Measurements from ENCODE around the gene LRP1B. TPM values are rescaled to one million over a fixed set of nuclear protein-coding genes. Genes with fewer than 3 reads are reported as not detected.

Gene LRP1B
- total and polyA plus RNA-seq, 4 donors = 0.01 to 0.84 (median 0.17) TPM

DNA sequence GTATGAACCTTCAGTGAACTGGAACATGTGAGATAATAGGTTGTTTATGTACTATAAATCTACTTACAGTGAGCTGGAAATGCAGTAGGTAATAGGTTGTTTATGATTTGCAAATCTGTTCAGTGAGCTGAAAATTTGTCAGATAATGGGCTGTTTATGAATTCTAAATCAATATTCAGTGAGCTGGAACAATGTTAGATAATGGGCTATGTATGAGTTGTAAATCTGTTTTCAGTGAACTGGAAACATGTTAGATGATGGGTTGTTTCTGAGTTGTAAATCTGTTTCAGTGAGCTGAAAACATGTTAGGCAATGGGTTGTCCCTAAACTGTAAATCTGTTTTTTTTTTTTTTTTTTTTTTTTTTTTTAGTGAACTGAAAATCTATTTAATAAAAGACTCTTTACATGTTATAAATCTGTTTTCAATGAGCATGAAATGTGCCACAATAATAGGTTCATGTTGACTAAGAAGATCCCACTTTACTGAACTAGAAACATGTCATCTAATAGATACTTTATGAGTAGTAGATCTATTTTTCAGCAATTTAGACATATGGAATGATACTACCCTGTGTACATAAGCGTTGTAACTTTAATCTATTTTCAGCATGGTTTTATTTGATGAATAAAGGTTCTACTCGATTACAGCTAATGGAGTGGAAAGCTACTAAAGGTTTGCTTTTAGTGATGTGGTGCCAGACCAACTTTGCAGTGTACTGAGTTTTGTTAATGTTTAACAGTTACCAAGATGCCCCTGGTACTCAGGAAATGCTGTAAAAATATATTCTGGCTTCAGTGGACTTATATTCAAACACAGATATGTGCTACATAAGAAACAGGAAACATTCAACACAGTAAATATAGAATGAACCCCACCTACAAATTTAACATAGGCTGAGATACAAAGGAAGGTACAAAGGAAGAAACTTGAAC is 1471.8 kb downstream of the LRP1B start:
- no peak for DNase-seq (ENCODE audit: low spot score)
- WGBS = 32% methylated on average over 2 of the region's 2 CpGs

DNA sequence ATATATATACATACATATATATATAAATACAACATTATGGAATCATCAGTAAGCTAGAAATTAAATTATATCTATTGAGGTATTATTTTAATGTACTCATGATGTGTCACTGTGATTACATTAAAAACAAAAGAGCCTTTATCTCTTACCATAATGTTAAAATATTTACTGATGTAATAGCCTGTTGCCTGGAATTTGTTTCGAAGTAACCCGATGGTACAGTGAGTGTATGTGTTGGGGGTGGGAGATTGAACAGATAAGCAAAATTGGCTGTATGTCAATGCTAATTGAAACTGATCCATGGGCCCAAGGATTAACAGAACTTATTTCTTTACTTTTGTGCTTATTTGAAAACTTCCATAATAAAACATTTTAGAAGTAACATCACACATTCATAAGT is 1473.2 kb downstream of the LRP1B start:
- Histone ChIP-seq H3K9ac (ENCODE audit: low read depth in 1 of 2, low read length in 2 of 2) (no peak overlapping the region), H3K4me1 (ENCODE audit: control insufficient read depth in 4 of 4, insufficient read depth in 4 of 4, low read length in 3 of 4) (no peaks in the 10 kb centered on the region), H3K27me3 (ENCODE audit: control insufficient read depth in 4 of 4, insufficient read depth in 4 of 4, low read length in 3 of 4) (peaks cover 0 to 2% (median 0%) of the 10 kb centered on the region in 4 donors), H3K4me3 (ENCODE audit: low read depth in 1 of 3, low read length in 3 of 3) (no peak overlapping the region), H3K27ac (ENCODE audit: low read depth in 1 of 2, low read length in 2 of 2) (no peak overlapping the region), H3K36me3 (ENCODE audit: control insufficient read depth in 4 of 4, insufficient read depth in 3 of 4, low read depth in 1 of 4, low read length in 3 of 4) (no peaks in the 10 kb centered on the region), H3K9me3 (ENCODE audit: control insufficient read depth in 4 of 4, low read length in 3 of 4) (no peaks in the 10 kb centered on the region)
- no peak for DNase-seq (ENCODE audit: low spot score)
- WGBS = 45% methylated on average over 2 of the region's 2 CpGs
- TF ChIP-seq FOXA2 (IDR thresholded peaks at IDR 0.05) (no peak), TAF1 (conservative IDR thresholded peaks at IDR 0.05) (no peak), NR2F2 (IDR thresholded peaks at IDR 0.05) (no peak), EGR1 (IDR thresholded peaks at IDR 0.05; ENCODE audit: low read depth in 2 of 2) (no peak), HNF4G (IDR thresholded peaks at IDR 0.05) (no peak), RXRA (IDR thresholded peaks at IDR 0.05) (no peak), HNF4A (conservative IDR thresholded peaks at IDR 0.05) (no peak), JUND (IDR thresholded peaks at IDR 0.05) (no peak), YY1 (IDR thresholded peaks at IDR 0.05) (no peak), RAD21 (IDR thresholded peaks at IDR 0.05) (no peak), GABPA (IDR thresholded peaks at IDR 0.05 in 1 of 2, conservative IDR thresholded peaks at IDR 0.05 in 1 of 2) (no peak), SP1 (IDR thresholded peaks at IDR 0.05) (no peak), FOXA1 (IDR thresholded peaks at IDR 0.05) (no peak)
- TF ChIP-seq, protein P1, sequence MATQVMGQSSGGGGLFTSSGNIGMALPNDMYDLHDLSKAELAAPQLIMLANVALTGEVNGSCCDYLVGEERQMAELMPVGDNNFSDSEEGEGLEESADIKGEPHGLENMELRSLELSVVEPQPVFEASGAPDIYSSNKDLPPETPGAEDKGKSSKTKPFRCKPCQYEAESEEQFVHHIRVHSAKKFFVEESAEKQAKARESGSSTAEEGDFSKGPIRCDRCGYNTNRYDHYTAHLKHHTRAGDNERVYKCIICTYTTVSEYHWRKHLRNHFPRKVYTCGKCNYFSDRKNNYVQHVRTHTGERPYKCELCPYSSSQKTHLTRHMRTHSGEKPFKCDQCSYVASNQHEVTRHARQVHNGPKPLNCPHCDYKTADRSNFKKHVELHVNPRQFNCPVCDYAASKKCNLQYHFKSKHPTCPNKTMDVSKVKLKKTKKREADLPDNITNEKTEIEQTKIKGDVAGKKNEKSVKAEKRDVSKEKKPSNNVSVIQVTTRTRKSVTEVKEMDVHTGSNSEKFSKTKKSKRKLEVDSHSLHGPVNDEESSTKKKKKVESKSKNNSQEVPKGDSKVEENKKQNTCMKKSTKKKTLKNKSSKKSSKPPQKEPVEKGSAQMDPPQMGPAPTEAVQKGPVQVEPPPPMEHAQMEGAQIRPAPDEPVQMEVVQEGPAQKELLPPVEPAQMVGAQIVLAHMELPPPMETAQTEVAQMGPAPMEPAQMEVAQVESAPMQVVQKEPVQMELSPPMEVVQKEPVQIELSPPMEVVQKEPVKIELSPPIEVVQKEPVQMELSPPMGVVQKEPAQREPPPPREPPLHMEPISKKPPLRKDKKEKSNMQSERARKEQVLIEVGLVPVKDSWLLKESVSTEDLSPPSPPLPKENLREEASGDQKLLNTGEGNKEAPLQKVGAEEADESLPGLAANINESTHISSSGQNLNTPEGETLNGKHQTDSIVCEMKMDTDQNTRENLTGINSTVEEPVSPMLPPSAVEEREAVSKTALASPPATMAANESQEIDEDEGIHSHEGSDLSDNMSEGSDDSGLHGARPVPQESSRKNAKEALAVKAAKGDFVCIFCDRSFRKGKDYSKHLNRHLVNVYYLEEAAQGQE (IDR thresholded peaks at IDR 0.05) = no peak
- TF ChIP-seq, protein P2, sequence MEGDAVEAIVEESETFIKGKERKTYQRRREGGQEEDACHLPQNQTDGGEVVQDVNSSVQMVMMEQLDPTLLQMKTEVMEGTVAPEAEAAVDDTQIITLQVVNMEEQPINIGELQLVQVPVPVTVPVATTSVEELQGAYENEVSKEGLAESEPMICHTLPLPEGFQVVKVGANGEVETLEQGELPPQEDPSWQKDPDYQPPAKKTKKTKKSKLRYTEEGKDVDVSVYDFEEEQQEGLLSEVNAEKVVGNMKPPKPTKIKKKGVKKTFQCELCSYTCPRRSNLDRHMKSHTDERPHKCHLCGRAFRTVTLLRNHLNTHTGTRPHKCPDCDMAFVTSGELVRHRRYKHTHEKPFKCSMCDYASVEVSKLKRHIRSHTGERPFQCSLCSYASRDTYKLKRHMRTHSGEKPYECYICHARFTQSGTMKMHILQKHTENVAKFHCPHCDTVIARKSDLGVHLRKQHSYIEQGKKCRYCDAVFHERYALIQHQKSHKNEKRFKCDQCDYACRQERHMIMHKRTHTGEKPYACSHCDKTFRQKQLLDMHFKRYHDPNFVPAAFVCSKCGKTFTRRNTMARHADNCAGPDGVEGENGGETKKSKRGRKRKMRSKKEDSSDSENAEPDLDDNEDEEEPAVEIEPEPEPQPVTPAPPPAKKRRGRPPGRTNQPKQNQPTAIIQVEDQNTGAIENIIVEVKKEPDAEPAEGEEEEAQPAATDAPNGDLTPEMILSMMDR (IDR thresholded peaks at IDR 0.05; ENCODE audit: low read depth, low read length, missing input control) = no peak
- TF ChIP-seq, protein P3, sequence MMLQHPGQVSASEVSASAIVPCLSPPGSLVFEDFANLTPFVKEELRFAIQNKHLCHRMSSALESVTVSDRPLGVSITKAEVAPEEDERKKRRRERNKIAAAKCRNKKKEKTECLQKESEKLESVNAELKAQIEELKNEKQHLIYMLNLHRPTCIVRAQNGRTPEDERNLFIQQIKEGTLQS (IDR thresholded peaks at IDR 0.05) = no peak
- TF ChIP-seq, protein P4, sequence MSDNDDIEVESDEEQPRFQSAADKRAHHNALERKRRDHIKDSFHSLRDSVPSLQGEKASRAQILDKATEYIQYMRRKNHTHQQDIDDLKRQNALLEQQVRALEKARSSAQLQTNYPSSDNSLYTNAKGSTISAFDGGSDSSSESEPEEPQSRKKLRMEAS (IDR thresholded peaks at IDR 0.05) = no peak
- TF ChIP-seq, protein P5, sequence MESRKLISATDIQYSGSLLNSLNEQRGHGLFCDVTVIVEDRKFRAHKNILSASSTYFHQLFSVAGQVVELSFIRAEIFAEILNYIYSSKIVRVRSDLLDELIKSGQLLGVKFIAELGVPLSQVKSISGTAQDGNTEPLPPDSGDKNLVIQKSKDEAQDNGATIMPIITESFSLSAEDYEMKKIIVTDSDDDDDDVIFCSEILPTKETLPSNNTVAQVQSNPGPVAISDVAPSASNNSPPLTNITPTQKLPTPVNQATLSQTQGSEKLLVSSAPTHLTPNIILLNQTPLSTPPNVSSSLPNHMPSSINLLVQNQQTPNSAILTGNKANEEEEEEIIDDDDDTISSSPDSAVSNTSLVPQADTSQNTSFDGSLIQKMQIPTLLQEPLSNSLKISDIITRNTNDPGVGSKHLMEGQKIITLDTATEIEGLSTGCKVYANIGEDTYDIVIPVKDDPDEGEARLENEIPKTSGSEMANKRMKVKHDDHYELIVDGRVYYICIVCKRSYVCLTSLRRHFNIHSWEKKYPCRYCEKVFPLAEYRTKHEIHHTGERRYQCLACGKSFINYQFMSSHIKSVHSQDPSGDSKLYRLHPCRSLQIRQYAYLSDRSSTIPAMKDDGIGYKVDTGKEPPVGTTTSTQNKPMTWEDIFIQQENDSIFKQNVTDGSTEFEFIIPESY (IDR thresholded peaks at IDR 0.05) = no peak

More for the DNA sequence above, 1471.8 kb downstream of the LRP1B start:
- peak in 1 of 2 donors; percentile 4 for TF ChIP-seq HNF4A (conservative IDR thresholded peaks at IDR 0.05)
- no peak for TF ChIP-seq HNF4G (IDR thresholded peaks at IDR 0.05)
- peak; percentile 21 for TF ChIP-seq YY1 (IDR thresholded peaks at IDR 0.05)
- no peaks in the 10 kb centered on the region for H3K36me3 ChIP-seq (ENCODE audit: control insufficient read depth in 4 of 4, insufficient read depth in 3 of 4, low read depth in 1 of 4, low read length in 3 of 4)
- H3K9ac ChIP-seq (ENCODE audit: low read depth in 1 of 2, low read length in 2 of 2) = no peak overlapping the region
- no peak overlapping the region for H3K4me3 ChIP-seq (ENCODE audit: low read depth in 1 of 3, low read length in 3 of 3)
- H3K27ac ChIP-seq (ENCODE audit: low read depth in 1 of 2, low read length in 2 of 2) = no peak overlapping the region
- no peaks in the 10 kb centered on the region for H3K4me1 ChIP-seq (ENCODE audit: control insufficient read depth in 4 of 4, insufficient read depth in 4 of 4, low read length in 3 of 4)
- H3K9me3 ChIP-seq (ENCODE audit: control insufficient read depth in 4 of 4, low read length in 3 of 4) = no peaks in the 10 kb centered on the region
- peaks cover 0 to 2% (median 0%) of the 10 kb centered on the region in 4 donors for H3K27me3 ChIP-seq (ENCODE audit: control insufficient read depth in 4 of 4, insufficient read depth in 4 of 4, low read length in 3 of 4)
